Umbilical cord (tissue), 2 donors: ENCODE results near the gene SHROOM1. TPM values are rescaled to one million over a fixed set of nuclear protein-coding genes. Genes with fewer than 3 reads are reported as not detected.
"Not testable (repeated sequence)": the region's sequence is repeated elsewhere in the genome, so short reads cannot be mapped to it uniquely, and the experiment has no call there.

Source experiments
- DNase-seq: peaks from one replicate; pipeline ENCODE4 v3.0.0-alpha.2; 2015; ENCODE audit warnings: low spot score
- total RNA-seq: library from RNA; depleted of rRNA; stranded (reverse); fragments of >200 nt; gene quantifications from one replicate; pipeline ENCODE4 v1.2.3, GENCODE V29; 2014; ENCODE audit warnings: low replicate concordance; ENCODE audit not compliant: insufficient read depth

SHROOM1 gene, protein sequence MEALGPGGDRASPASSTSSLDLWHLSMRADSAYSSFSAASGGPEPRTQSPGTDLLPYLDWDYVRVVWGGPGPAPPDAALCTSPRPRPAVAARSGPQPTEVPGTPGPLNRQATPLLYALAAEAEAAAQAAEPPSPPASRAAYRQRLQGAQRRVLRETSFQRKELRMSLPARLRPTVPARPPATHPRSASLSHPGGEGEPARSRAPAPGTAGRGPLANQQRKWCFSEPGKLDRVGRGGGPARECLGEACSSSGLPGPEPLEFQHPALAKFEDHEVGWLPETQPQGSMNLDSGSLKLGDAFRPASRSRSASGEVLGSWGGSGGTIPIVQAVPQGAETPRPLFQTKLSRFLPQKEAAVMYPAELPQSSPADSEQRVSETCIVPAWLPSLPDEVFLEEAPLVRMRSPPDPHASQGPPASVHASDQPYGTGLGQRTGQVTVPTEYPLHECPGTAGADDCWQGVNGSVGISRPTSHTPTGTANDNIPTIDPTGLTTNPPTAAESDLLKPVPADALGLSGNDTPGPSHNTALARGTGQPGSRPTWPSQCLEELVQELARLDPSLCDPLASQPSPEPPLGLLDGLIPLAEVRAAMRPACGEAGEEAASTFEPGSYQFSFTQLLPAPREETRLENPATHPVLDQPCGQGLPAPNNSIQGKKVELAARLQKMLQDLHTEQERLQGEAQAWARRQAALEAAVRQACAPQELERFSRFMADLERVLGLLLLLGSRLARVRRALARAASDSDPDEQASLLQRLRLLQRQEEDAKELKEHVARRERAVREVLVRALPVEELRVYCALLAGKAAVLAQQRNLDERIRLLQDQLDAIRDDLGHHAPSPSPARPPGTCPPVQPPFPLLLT
- 4.3 TPM for total RNA-seq

DNA sequence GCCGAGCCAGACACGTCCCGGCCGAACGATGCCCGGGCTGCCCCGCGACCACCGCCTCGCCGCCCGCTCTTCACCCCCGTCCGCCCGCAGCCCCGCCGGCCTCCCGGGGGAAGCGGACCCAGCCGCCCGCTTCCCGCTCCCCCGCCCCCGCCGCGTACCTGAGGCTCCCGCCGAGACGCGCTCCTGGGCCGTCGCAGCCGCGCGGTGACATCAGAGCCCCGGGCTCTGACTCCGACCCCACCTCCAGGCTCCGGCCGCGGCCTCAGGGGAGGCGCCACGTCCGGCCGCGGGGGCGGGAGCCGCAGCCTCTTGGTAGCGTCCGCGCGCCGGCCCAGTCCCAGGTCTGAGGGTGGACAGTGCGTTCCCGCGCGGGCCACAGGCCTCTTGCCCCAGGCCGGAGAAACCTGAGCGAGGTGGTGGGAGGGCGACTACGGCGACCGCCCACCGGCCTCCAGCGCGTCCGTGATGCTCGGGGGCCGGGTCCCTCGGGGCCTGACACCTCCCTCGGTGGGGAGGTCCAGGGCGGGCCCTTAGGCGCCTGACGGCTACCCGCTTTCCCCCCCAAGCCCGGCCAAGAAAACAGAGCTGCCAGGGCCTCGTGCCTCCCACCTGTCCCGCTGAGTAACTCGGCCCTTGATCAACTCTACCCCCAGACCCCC is at the start of gene SHROOM1:
Gene SHROOM1 (minus strand): TSS at position 212 of the 659 bp plus-strand sequence. CDS start 4,507 bp downstream, outside the sequence.
- no peak for DNase-seq

DNA sequence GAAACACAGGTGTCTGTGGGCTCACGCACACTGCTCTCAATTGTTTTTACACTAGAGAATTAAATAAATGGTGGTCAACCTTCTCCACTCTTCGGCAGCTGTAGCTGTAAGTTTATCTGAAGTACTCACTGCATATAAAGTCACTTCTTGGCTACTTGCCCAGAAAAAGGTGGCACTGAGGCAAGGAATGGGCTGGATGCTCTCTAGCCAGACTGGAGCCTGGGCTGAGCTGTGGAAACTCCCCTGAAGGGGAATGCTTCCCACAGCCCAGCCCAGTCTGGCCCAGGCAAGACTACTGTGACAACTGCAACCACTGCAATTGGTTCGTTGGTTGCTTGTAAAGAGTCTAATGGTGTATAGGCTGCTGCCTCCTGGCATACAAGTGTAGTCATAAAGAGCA is 47.5 kb upstream of the SHROOM1 start:
- DNase-seq: no peak

DNA sequence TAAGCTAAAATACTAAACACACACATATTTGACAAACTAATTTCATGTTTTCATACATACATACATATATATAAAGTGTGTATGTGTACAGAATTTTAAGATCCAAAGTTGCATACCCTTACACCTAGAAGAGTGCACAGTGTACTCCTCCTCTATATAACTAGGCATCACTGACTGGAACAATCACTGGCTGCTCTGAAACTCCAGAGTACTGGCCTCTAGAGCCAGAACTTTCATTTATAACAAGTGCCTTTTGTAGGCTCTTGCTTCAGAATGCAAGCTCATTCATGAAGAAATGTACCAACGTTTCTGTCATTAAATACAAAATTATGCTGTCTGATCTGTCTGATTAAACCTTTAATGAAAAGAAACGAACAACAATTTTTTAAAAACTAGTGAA is 47.0 kb upstream of the SHROOM1 start:
- no peak for DNase-seq

DNA sequence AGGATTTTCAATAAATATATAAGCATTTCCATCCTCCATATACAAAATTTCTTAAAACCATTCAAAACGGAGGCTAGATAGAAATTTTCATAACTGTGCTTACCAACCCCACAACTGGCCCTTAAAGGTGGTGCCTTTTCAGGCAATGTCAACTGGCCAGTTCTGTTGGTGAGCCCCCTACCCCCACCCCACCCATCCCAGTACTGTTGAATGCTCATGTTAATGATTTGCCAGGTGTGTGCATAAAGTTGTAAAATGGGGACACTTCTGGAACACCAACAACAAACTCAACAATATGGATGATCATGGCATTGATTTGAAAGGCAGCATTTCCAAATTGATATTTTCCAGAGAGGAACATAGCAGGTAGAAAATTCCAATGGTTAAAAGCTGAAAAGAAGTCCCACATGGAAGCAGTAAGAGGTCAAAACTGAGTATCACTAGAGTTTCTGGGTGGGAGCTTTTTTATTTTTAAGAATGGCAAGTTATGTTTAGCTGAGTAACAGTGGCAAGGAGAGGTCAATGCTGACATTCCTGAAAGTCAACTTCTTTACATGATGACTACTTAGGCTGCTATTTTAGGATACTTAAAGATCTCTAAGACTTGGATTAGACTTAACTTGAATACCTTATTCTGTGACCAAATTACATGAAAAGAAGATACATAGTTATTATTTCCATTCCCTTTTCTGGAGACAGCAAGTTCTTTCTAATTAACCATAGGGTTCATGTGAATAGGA is 45.7 kb upstream of the SHROOM1 start:
- DNase-seq: no peak

DNA sequence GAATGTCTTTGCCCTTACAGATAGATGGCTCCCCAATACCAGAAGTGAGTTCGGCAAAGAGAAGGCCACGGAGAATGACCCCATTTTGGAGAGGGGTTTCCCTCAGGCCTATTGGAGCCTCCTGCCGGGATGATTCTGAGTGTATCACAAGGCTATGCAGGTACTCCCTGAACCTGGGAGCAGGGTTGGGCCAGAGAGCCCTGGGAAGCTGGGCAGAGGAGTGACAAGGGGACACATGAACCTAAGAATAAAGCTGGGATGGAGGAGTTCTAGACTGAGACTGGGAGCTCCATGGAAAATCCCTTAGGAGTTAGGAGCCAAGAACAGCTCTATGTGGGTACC is 43.5 kb upstream of the SHROOM1 start:
- no peak for DNase-seq

DNA sequence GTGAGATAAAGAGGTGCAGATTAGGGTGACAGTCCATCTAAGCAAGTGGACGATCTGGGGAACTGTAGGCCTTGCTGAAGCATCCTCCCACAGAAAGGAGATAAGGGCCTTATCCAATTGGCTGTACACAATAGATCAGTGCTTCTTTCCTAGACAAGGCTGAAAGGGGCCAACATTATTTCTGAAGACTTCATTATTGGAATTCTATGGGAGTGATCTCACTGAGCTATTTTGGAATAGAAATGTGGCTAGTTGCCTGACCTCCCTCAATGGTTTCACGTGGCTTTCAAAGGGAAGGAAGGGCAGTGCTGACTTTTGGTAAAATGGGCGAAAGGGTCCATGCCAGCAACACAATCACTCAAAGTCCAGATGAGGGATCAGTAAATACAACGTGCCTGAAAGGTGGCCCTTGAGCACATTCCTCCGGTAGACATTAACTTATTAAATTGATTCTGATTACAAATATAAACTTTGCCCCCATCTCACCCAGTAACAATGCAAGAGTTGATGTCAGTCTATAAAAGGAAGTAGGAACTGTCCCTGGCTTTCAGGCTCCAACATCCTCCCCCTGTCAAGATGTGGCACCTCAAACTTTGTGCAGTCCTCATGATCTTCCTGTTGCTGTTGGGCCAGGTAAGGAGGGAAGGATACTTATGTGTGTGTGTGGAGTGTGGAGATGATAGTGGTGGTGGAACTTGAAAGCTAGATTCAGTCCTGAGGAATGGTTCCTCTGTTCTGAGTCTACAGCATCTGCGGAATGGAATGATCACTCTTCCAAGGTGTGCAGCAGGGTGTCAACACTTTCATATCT is 42.9 kb upstream of the SHROOM1 start, which contains the start of gene LEAP2:
Gene LEAP2 (plus strand): TSS at position 550 of the 811 bp plus-strand sequence. CDS start 27 bp downstream, at position 577.
- DNase-seq: no peak

DNA sequence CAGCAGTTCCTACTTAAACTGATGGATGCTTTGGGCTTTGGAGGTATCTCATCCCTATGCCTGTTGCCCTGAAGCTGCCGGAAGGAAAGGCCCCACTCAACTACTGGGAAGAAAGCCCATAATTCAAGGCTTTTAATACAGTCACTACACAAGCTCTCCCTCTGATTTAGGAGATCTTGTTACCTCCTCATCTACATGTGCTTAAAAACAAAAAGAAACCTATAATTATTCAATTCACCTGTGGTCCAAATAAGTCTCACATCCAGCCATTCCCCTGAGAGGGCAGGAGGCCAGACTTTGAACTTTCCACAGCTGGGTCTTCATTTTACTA is 42.3 kb upstream of the SHROOM1 start:
- DNase-seq: no peak

DNA sequence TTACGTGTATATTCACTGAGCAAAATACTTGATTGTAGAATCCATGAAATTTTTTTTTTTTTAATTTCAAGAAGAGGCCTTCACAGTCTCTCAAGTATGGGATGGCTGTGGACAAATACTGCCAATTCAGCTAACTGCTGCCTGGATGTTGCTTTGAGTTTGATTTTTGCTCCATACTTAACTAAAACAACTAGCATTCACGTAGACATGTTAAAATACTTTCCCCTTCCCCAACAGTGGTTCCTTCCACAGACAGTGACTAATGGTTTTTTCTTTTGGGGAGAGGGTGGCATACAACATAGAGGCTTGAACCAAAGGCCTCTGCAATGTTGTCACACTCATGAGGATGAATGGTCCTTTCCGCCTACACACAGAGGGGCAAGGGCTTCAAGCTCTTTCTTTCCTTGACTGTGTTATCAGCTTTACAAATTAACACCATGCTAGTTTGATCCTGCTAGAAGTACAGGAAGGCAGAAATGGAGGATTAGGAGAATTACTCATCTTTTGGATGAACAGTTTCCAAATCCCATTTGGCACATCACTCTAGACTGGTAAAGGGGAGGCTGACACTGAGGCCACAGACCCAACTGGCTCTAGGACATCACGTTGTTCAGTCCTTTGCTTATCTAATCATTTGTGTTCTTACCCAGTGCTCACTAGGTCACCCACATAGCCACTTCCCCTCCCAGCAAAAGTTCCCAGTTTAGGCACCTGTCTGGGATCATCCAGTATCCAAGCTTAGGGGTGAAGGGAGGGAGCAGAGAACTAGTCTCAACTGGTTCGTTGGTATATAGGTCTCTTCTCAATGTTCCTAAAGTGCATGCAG is 41.2 kb upstream of the SHROOM1 start:
- no peak for DNase-seq

DNA sequence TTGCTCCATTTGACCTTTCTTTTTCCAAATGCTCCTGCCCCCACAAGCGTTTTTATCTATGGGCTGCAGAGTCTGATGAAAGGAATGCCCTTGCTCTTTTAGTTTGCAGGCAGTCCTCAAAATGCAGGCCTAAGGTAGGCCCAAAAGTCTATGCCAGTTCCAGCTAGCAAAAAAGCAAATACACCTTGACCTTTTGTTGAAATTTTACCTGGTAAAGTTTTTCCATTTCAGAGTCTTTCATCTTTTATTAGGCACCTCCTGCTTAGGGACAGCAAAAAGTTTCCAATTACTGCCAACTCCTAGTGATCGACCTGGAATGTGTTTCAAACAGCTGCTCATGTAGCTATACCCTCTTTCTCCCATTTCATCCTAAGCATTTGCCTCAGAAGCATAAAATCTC is 40.4 kb upstream of the SHROOM1 start:
- DNase-seq: no peak

DNA sequence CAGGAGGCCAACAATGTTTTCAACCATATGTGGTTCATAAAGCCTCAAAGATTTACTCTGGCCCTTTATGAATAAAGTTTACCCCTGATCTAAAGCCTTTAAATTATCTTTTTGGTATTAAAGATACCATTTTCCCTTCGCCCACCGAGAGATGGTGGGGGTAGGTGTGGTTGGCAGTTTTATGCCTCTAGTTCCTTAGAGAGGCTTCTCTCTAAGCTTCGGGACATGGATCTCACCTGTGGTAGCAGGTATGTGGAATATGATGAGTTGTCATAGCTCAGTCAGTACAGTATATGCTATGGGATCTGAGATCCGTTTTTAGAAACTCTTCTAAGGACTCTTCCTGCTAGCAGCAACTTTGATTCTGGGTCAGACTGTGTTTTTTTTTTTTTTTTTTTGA is 38.3 kb upstream of the SHROOM1 start:
- no peak for DNase-seq

DNA sequence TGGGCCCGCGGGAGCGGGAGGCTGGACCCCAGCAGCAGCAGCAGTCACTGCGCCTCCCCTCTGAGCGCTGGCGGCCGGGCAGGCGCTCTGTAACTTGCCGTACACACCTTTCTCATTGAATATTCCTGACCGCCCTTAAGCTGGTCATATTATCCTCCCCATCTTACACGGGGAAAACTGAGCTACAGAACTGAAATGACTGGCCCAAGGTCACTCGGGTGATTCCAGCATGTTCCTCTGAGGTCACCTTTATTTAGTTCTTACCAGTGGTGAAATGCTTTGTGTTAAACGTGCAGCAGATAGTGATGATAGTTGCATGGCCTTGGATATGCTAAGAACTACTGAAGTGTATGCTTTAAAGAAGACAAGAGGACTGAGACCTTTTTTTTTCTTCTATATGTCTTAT is 36.6 kb upstream of the SHROOM1 start:
- DNase-seq: no peak

DNA sequence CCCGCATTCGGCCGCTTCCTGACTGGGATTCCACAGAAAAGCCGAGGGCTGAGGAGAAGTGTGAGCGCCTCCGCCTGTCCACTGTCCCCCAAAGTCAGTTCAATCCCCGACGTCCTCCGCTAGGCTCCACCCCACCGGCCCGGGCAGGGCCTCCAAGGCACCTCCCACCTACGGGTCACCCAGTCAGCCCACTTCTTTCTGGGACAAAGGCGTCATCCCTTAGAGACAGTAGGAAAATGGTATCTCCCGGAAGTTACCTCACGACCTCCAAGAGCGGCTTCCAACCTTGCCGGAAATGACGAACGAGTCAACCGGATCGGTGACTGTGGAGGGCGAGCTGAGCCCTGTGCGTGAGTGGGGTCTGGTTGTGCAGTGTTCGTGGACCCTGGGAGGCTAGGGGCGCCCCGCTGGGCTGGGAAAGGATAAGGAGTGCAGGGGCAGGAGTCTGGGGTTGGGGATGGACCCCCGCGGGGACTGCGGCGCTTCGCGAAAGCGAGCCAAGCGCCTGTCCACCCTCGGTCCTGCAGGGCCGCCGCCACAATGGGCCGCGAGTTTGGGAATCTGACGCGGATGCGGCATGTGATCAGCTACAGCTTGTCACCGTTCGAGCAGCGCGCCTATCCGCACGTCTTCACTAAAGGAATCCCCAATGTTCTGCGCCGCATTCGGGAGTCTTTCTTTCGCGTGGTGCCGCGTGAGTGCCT is 36.0 kb upstream of the SHROOM1 start, which contains the start of the genes GDF9 and UQCRQ:
Gene GDF9 (minus strand): TSS at position 128 of the 704 bp plus-strand sequence. CDS start 1,936 bp downstream, outside the sequence.
Gene UQCRQ (plus strand): TSS at position 301 of the 704 bp plus-strand sequence. CDS start 240 bp downstream, at position 541.
- DNase-seq: peak; percentile 100

DNA sequence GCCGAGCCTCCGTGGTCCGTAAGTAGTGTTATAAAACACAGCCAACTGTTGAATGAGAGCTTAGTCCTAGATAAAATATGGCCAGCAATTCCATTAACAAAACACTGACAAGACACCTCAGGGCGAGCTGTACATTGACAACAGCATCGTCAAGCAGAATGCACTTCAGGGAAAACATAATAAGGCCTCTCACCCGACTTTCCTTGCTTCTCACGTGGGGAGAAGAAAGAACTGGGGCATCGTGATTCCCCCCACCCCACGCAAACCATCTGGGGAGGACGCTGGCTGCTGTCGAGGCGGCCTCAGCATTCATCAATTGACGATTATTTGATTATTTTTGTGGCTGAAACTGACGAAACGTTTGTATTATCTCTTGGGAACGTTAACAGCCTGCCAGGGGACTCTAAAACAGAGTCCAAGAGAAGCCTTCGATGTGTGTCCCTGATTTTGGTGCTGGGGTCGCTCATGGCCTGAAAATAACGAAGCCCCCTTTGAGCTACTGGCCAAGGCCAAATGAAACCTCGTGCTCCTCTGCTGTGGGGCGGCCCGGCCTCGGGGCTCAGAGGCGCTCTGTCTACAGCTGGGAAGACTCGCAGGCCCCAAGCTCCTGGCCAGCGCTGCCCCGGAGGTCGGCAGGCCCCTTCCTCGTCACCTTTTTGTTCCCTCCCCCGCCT is 35.4 kb upstream of the SHROOM1 start:
- no peak for DNase-seq

DNA sequence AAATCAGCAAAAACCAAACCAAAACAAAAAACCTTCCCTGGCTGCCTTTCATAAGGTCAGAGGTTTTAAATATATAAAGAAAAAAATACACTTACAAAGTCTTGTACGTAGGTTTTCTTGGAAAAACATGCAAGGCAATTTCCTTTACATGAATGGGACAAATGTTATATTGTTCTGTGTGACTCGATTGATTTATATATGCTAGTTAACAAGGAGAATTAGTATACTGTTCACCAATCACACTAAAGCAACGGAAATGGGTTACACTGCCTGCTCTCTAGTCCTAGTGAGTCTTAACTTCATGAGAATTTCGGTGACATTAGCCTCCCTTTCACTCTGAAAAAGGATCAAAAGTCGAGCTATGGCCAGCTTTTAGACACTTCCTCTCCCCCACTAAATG is 30.3 kb upstream of the SHROOM1 start:
- DNase-seq: no peak

DNA sequence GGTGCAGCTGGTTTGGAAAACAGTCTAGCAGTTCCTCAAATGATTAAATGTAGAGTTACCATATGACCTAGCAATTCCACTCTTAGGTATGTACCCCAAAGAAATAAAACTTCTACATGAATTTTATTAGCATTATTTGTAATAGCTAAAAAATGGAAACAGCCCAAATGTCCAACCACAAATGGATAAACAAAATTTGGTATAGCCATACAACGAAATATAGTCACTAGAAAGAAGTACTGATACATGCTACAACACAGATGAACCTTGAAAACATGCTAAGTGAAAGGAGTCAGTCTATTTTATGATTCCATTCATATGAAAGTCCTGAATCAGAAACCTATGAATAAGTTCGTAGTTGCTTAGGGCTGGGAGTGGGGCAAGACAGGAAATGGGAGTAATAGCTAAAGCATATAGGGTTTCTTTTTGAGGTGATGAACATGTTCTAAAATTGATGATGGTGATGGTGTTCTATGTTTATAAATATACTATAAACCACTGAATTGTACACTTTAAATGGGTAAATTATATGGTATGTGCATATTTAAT is 29.5 kb upstream of the SHROOM1 start:
- DNase-seq: no peak

DNA sequence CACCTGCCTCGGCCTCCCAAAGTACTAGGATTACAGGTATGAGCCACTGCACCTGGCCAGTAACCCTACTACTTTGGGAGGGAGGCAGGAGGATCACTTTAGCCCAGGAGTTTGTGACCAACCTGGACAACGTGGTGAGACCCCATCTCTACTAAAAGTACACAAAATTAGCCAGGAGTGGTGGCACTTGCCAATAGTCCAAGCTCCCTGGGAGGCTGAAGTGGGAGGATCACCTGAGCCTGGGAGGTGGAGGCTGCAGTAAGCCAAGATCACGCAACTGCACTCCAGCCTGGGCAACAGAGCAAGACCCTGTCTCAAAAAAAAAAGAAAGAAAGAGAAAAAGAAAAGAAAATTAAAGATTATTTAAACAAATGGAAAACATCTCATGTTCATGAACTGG is 25.6 kb upstream of the SHROOM1 start:
- DNase-seq: no peak

DNA sequence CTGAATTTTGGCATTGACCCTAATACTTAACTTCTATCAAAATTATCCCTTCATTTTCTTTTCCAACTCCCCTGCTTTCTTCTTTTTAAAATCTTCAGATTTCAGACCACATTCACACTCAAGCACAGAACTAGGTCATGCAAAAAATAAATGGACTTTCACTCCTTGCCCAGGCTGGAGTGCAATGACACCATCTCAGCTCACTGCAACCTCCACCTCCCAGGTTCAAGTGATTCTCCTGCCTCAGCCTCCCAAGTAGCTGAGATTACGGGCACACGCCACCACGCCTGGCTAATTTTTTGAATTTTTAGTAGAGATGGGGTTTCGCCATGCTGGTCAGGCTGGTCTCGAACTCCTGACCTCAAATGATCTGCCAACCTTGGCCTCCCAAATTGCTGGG is 24.5 kb upstream of the SHROOM1 start:
- not testable (repeated sequence) for DNase-seq

DNA sequence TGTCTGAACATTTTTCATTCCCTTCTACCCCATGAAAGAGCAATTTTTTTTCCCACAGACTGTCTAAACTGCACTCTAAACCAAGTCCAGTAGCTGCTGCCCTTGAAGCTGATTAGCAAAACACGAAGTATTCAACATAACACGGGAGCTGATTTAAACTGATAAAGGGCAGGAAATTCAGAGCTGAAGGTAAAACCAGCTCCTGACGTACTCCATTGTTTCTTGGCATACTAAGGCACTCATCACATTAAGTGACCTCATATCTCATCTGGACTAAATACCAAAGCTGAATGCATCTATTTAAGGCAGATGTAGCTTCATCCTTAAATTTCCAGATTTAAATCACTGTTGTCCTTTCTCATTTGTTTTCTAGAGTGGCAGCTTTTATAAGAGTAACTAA is 23.9 kb upstream of the SHROOM1 start:
- no peak for DNase-seq
